ELR (cell line): ENCODE data around the gene ALPI.

ENCODE experiments used
- DNase-seq: peaks from one replicate; pipeline ENCODE4 v3.0.0-alpha.2; 2015; ENCODE audit warnings: low read depth

ALPI gene

GRCh38 chr2:232485757-232486557 is 30.0 kb downstream of the ALPI start:
- no peak for DNase-seq

GRCh38 chr2:232486558-232487384 is 30.8 kb downstream of the ALPI start:
- no peak for DNase-seq

- no peak for DNase-seq
Observed at GRCh38 chr2:232487385-232488096, 31.6 kb downstream of the ALPI start, which contains the start of gene ECEL1. ECEL1 (minus strand) TSS chr2:232487834; CDS start chr2:232486653, 1,181 bp downstream.

- no peak for DNase-seq
Observed at GRCh38 chr2:232488097-232488711, 32.3 kb downstream of the ALPI start.

GRCh38 chr2:232488721-232489300 is 32.9 kb downstream of the ALPI start:
- no peak for DNase-seq

- no peak for DNase-seq
Observed at GRCh38 chr2:232489516-232490220, 33.7 kb downstream of the ALPI start.

- DNase-seq, result no peak
Observed at GRCh38 chr2:232490221-232491138, 34.5 kb downstream of the ALPI start.

- no peak for DNase-seq
Observed at GRCh38 chr2:232491139-232491780, 35.3 kb downstream of the ALPI start.

- DNase-seq, result no peak
Observed at GRCh38 chr2:232492236-232492848, 36.4 kb downstream of the ALPI start.

GRCh38 chr2:232492963-232493700 is 37.2 kb downstream of the ALPI start:
- DNase-seq, result no peak

- no peak for DNase-seq
Observed at GRCh38 chr2:232493701-232494474, 37.9 kb downstream of the ALPI start.

- no peak for DNase-seq
Observed at GRCh38 chr2:232494542-232494941, 38.6 kb downstream of the ALPI start.

GRCh38 chr2:232495292-232495691 is 39.3 kb downstream of the ALPI start:
- DNase-seq, result no peak

- no peak for DNase-seq
Observed at GRCh38 chr2:232496501-232497270, 40.7 kb downstream of the ALPI start.

- no peak for DNase-seq
Observed at GRCh38 chr2:232497348-232497747, 41.4 kb downstream of the ALPI start.

GRCh38 chr2:232498452-232498851 is 42.5 kb downstream of the ALPI start:
- no peak for DNase-seq

- no peak for DNase-seq
Observed at GRCh38 chr2:232501331-232501771, 45.4 kb downstream of the ALPI start.
